GM12892 (cell line): ENCODE results near the gene PPIB.

Experiments
- POLR2A ChIP-seq: IDR thresholded peaks from 2 replicates; pipeline ENCODE4 v1.6.1; 2011; ENCODE audit warnings: low read depth, low read length, control low read depth
- POLR2AphosphoS5 ChIP-seq: IDR thresholded peaks from 2 replicates; pipeline ENCODE4 v1.6.1; 2011; ENCODE audit warnings: low read depth, low read length, control low read depth

GRCh38 chr15:64197425-64197824 lies 34.6 kb upstream of the PPIB start:
- TF ChIP-seq POLR2A (no peak), POLR2AphosphoS5 (no peak)
